Right atrium auricular region (tissue), 2 donors: Measurements from ENCODE around the gene TEX10. TPM values are rescaled to one million over a fixed set of nuclear protein-coding genes. Genes with fewer than 3 reads are reported as not detected.

Experiments
- DNase-seq: peaks from one replicate; pipeline ENCODE4 v3.0.0-alpha.2; 2019; ENCODE audit warnings: low spot score
- H3K27ac ChIP-seq, 2 donors: fragments of 200-600 bp; sonication (generic); 1 replicate in 1 of 2; 2 replicates in 1 of 2; pipeline ENCODE4 v1.5.1; 2016 to 2019
- H3K27me3 ChIP-seq, 2 donors: fragments of 200-600 bp; sonication (generic); one replicate each; pipeline versions ENCODE4 v1.5.1 to v1.6.0; 2017 to 2019
- H3K36me3 ChIP-seq: fragments of 200-600 bp; sonication (generic); one replicate; pipeline ENCODE4 v1.5.1; 2016
- H3K4me1 ChIP-seq, 2 donors: fragments of 200-600 bp; sonication (generic); one replicate each; pipeline versions ENCODE4 v1.5.1 to v1.6.0; 2017 to 2019
- H3K4me3 ChIP-seq, 2 donors: fragments of 200-600 bp; sonication (generic); 1 replicate in 1 of 2; 2 replicates in 1 of 2; pipeline ENCODE4 v1.5.1; 2017 to 2019; ENCODE audit warnings: mild to moderate bottlenecking in 1 of 2, moderate library complexity in 1 of 2
- H3K9me3 ChIP-seq, 2 donors: fragments of 200-600 bp; sonication (generic); one replicate each; pipeline ENCODE4 v1.5.1; 2019
- total RNA-seq, 2 donors: library from RNA; depleted of rRNA; stranded (reverse); fragments of >200 nt; gene quantifications; one replicate each; pipeline ENCODE4 v1.1.0, GENCODE V29; 2016
- TF ChIP-seq, protein P1 (sequence below), 2 donors: fragments of 200-600 bp; sonication (generic); IDR thresholded peaks; one replicate each; pipeline ENCODE4 v1.5.1; 2019; ENCODE audit warnings: antibody characterized with exemption in 2 of 2

TEX10 gene
- total RNA-seq, 2 donors from 2014 or later = 8.6 to 9.9 TPM

DNA sequence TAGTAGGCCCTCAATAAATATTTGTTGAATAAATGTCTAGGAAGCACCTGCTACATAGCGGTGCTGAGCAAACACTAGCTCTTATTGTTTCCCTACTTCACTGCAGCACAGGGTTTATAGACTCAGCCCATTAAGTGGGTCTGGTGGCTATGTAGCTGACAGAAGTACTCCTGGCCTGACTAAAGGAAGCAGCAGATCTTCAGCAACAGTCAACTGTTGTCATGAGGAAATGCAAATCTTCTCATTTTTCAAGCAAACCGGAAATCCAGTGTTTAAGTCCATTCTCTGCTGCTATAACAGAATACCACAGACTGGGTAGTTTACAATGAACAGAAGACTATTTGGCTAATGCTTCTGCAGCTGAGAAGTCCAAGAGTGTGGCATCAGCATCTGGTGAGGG is 2.8 kb upstream of the TEX10 start:
- Histone ChIP-seq H3K27ac (no peak overlapping the region), H3K9me3 (no peaks in the 10 kb centered on the region), H3K4me1 (peaks cover 0 to 14% of the 10 kb centered on the region in 2 donors), H3K36me3 (no peaks in the 10 kb centered on the region), H3K27me3 (no peaks in the 10 kb centered on the region), H3K4me3 (no peak overlapping the region)
- TF ChIP-seq, protein P1, sequence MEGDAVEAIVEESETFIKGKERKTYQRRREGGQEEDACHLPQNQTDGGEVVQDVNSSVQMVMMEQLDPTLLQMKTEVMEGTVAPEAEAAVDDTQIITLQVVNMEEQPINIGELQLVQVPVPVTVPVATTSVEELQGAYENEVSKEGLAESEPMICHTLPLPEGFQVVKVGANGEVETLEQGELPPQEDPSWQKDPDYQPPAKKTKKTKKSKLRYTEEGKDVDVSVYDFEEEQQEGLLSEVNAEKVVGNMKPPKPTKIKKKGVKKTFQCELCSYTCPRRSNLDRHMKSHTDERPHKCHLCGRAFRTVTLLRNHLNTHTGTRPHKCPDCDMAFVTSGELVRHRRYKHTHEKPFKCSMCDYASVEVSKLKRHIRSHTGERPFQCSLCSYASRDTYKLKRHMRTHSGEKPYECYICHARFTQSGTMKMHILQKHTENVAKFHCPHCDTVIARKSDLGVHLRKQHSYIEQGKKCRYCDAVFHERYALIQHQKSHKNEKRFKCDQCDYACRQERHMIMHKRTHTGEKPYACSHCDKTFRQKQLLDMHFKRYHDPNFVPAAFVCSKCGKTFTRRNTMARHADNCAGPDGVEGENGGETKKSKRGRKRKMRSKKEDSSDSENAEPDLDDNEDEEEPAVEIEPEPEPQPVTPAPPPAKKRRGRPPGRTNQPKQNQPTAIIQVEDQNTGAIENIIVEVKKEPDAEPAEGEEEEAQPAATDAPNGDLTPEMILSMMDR (IDR thresholded peaks at IDR 0.05) = no peak
- no peak for DNase-seq

DNA sequence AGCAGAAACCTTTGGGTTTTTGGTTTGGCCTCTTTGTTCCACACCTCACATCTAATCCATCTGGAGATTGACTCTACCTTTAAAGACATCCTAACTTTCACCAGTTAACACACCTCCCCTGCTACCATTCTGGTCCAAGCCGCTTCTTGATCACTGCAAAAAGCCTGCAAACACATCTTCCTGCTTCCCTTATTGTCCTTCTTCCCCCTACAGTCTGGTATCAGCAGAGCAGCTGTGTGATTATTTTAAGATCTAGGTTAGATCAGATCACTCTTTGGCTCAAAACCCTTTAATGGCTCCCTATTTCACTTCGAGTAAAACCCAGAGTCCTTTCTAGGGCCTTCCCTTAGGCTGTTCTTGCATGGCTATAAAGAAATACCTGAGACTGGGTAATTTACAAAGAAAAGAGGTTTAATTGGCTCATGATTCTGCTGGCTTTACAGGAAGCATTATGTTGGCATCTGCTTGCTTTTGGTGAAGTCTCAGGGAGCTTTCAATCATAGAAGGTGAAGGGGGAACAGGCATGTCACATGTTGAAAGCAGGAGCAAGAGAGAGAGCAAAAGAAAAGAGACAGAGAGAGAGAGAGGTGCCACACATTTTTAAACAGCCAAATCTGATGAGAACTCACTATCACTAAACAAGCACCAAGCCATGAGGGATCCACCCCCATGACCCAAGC is 1.5 kb upstream of the TEX10 start:
- no peak overlapping the region for H3K4me3 ChIP-seq
- no peak for DNase-seq

DNA sequence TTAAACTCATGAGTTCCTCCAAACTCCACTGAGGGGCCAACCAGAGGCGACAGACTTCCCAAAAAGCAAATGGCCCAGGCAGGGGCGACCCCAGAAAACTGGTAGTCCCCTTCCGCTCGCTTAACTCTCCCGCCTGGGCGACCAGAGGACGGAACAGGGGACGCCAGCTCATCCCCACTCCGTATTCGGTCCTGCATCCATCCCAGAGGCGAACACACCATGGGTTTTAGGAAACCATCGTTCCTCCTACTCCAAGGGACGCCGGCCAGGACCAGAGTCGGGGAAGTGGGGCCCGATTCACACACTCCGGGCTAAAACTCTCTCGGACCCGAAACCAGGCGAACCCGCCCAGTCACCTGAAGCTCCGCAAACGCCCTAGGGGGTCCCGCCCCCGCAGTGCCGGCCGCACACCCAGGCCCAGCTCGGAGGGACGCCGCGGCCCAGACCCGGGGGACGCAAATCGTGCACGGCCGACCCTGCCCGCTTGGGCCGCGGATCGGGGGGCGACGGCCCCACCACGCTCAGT is 478 bp downstream of the TEX10 start:
- DNase-seq = no peak

More for the DNA sequence above, 1.5 kb upstream of the TEX10 start:
- Histone ChIP-seq H3K4me1 (peaks cover 0 to 14% of the 10 kb centered on the region in 2 donors), H3K9me3 (no peaks in the 10 kb centered on the region), H3K36me3 (no peaks in the 10 kb centered on the region), H3K27me3 (no peaks in the 10 kb centered on the region), H3K27ac (no peak overlapping the region)
- TF ChIP-seq, protein P1 (IDR thresholded peaks at IDR 0.05) = no peak

DNA sequence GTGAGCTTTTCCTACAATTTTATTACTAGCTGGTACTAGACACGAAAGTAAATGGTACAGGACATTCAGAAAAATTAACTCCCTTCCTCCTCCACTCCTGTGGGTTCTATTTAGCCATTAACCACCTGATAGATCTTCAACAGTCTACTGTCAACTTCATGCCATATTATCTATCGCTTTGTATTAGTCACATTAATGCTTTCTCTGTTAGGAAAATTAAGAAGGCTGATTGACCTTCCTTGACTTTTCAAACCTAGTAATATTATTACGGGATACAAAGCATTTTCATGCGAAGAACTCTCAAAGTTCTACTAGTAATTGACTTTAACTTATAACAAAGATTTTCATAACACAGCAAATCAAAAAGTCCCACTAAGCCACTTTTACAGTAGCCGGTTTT is 1.2 kb downstream of the TEX10 start:
- no peaks in the 10 kb centered on the region for H3K36me3 ChIP-seq
- H3K4me1 ChIP-seq = peaks cover 0 to 14% of the 10 kb centered on the region in 2 donors
- no peak overlapping the region for H3K27ac ChIP-seq
- H3K27me3 ChIP-seq = no peaks in the 10 kb centered on the region
- TF ChIP-seq, protein P1 (IDR thresholded peaks at IDR 0.05) = no peak
- DNase-seq = no peak
- H3K9me3 ChIP-seq = no peaks in the 10 kb centered on the region
- H3K4me3 ChIP-seq = peak overlapping the region; percentile 94 to 95

More for the DNA sequence above, 478 bp downstream of the TEX10 start:
- Histone ChIP-seq H3K36me3 (no peaks in the 10 kb centered on the region), H3K27me3 (no peaks in the 10 kb centered on the region), H3K4me3 (peak overlapping the region; percentile 94 to 95), H3K9me3 (no peaks in the 10 kb centered on the region), H3K27ac (peak overlapping the region; percentile 85 to 88), H3K4me1 (peaks cover 0 to 14% of the 10 kb centered on the region in 2 donors)
- TF ChIP-seq, protein P1 (IDR thresholded peaks at IDR 0.05) = no peak

DNA sequence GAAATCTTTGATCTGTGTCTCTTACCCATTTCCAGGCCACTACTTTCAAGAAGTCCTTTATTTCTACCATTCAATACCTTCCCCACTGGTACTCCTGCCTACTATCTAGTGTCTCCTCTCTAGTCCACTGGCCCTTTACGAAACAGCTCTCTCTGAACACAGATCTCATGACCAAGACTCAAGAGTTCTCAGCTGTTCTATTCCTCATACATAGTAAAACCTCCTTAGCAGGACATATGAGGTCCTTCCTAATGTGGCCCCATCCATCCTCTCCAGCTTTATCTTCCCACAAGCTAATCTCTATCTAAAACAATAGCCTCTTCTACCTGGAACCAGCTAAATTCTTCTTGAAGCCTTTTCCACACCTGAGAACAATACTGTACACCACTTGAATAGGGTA is 2.6 kb downstream of the TEX10 start:
- no peak for DNase-seq
- H3K4me1 ChIP-seq = peaks cover 0 to 14% of the 10 kb centered on the region in 2 donors
- TF ChIP-seq, protein P1 (IDR thresholded peaks at IDR 0.05) = no peak
- no peak overlapping the region for H3K4me3 ChIP-seq
- no peaks in the 10 kb centered on the region for H3K27me3 ChIP-seq
- peaks cover 7% of the 10 kb centered on the region for H3K36me3 ChIP-seq
- no peak overlapping the region for H3K27ac ChIP-seq
- H3K9me3 ChIP-seq = no peaks in the 10 kb centered on the region
